AG09319 (cell line): Measurements from ENCODE around the gene KSR2.

Experiments used
- DNase-seq: peaks from one replicate; pipeline ENCODE4 v3.0.0-alpha.2; 2010; ENCODE audit warnings: low read depth; ENCODE audit errors: extremely low read depth
- TF ChIP-seq, protein P1 (sequence below): IDR thresholded peaks from 2 replicates; pipeline ENCODE4 v1.5.1; 2011; ENCODE audit warnings: low read depth, mild to moderate bottlenecking, inconsistent platforms, low read length, moderate library complexity

KSR2 gene

DNA sequence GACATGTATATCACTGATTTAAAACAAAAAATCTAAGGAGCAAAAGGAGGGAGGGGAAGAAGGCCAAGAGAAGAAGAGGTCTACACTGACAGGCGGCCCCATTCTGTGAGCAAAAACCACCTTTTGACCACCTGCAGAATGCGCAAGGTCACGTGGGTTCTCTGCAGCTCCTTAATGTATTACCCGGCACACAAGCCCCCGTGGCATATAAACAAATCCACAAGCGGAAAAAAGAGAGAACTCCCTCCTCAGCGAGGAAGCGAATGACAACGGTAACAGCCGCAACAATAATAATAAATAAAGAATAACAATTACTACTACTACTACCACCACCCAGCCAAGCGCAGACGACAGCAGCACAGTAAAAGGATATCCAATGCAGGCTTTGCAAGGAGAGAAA lies 1.3 kb downstream of the KSR2 start:
- DNase-seq, result no peak
- TF ChIP-seq, protein P1, sequence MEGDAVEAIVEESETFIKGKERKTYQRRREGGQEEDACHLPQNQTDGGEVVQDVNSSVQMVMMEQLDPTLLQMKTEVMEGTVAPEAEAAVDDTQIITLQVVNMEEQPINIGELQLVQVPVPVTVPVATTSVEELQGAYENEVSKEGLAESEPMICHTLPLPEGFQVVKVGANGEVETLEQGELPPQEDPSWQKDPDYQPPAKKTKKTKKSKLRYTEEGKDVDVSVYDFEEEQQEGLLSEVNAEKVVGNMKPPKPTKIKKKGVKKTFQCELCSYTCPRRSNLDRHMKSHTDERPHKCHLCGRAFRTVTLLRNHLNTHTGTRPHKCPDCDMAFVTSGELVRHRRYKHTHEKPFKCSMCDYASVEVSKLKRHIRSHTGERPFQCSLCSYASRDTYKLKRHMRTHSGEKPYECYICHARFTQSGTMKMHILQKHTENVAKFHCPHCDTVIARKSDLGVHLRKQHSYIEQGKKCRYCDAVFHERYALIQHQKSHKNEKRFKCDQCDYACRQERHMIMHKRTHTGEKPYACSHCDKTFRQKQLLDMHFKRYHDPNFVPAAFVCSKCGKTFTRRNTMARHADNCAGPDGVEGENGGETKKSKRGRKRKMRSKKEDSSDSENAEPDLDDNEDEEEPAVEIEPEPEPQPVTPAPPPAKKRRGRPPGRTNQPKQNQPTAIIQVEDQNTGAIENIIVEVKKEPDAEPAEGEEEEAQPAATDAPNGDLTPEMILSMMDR, result no peak

DNA sequence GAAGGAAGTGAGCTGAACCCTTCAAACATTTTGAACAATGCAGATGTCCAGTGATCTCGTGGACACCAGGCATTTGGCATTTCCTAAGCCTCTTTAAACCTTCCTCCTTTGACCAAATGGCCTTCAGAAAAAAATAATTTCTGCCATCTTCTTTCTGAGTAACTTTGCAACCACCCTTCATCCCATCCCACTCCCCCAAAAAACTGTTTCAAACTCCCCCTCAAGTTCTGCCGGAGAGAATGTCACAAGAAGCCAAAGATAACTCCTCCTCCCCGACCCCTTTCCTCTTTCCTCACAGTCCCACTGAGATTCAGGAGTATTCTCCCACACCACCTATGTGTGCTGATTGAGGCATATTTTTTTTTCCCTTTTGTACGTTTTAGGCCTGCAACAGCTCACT lies 1.7 kb downstream of the KSR2 start:
- DNase-seq, result no peak
- TF ChIP-seq, protein P1, result no peak

DNA sequence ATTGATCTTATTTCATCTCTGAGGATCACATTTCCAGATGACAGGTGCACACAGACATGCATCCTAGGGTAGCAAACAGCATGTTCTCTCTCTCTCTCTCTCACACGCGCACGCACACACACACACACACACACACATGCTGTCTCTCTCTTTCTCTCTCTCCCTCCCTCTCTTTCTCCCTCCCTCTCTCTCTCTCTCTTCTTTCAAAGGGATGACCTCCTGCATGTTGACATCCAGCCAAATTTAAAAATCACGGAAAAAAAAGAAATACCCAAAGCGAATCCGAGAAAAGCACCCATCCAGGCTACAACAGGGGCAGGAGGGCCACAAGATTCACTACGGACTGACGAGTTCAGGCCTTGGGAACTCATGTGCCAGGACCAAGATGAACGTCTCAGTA lies 2.3 kb downstream of the KSR2 start:
- no peak for DNase-seq
- TF ChIP-seq, protein P1, result no peak

DNA sequence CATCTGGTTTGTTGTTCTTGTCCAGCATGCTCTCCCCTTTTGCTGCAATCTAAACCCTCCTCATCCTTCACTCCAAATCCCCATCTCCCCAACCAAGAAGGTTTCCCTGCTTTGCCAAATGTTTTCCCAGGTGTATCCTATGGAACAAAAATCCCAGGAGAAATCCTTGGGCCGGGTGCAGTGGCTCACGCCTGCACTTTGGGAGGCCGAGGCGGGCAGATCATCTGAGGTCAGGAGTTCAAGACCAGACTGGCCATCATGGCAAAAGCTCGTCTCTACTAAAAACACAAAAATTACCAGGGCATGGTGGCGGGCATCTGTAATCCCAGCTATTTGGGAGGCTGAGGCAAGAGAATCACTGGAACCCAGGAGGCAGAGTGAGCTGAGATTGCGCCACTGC lies 5.0 kb downstream of the KSR2 start:
- TF ChIP-seq, protein P1, result no peak
- DNase-seq, result no peak

DNA sequence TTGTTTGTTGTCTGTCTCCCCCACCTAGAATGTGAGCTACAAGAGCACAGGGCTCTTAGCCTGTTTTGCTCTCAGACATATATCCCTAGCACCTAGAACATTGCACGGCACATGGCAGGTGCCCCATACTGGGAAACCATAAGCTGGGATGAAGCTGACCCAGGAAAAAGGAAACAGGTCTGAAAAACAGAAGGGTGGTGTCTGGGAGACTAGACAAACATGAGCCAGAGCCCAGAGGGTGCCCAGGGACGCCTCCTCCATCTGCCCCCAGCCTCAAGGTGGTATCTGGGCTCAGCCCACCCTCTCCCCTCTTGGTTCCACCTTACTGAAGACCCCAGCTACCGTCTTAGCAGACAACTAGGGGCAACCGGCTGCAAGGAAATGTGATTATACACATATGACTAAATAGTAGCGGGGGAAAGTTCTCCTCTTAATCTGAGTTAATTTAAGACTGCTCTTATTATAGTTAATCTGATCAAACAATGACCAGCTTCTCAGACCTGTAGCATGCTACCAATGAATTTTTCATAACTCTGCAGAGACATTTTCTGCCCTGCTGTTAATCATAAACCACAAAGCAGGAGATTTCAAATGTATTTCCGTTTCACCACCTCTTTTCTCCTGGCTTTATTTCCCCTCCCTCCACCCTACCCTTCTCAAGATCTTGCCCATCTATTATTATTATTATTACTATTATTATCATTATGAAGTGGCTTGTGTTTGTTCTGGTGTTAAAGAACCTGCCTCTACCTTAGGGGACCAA lies 31.9 kb downstream of the KSR2 start:
- TF ChIP-seq, protein P1, result no peak
- no peak for DNase-seq

DNA sequence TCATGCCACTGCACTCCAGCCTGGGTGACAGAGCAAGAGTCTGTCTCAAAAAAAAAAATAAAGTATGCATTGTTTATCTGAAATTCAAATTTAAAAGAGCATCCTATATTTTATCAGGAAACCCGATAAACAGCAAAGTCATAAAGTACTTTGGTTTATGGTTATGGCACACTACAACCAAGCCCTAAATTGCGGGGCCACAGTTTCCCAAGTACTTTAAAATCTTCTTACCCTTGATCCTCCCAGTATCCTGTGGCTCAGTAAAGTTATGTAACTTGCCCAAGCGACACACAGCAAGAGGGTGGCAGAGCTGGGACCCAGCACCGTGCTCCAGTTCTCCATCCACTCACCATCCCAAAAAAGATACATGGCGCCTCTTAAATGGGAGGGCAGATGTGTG lies 35.2 kb downstream of the KSR2 start:
- TF ChIP-seq, protein P1, result no peak
- DNase-seq, result no peak

DNA sequence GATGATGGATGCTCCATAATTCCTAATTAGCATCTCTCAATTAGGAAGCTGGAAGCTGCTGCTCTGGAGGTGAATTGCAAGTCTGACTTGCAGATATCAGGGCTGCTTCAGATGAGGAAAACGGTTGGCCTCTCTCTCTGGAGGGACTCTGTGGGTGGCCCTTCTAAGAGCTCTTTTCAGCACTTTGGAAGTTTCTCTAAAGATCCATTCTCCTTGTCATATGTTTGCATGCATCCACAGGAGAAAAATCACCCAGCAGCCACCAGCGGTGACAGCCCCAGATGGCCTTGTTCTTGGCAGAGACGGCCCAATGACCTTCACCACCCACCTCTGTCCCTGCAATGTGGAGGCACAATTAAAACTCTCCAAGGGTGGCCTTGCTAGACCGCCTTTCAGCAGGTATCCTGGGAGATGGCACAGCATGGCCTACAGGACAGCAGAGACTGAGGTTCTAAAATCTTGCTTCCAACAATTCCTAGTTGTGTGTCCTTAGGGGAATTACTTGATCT lies 42.3 kb downstream of the KSR2 start:
- no peak for DNase-seq
- TF ChIP-seq, protein P1, result no peak
